HL-60 (cell line): Measurements from ENCODE around the gene KCNK16.

Experiments
- DNase-seq, 2 experiments: peaks; one replicate each; pipeline ENCODE4 v3.0.0-alpha.2; 2010 to 2020; ENCODE audit warnings: low read depth in 1 of 2, low spot score in 1 of 2
- H3K27ac ChIP-seq: fragments of 250-450 bp; sonication (Bioruptor Pico); replicated peaks from 2 replicates; pipeline ENCODE4 v1.5.1; 2020; ENCODE audit warnings: mild to moderate bottlenecking, moderate library complexity
- H3K27me3 ChIP-seq: fragments of 250-450 bp; sonication (Bioruptor Pico); 2 replicates; pipeline ENCODE4 v1.5.1; 2021; ENCODE audit warnings: mild to moderate bottlenecking, moderate library complexity; ENCODE audit not compliant: insufficient read depth, poor library complexity, severe bottlenecking
- H3K4me3 ChIP-seq: replicated peaks from 2 replicates; pipeline ENCODE4 v1.5.1; 2011; ENCODE audit warnings: mild to moderate bottlenecking, control low read depth, low read length; ENCODE audit not compliant: insufficient read depth
- CTCF ChIP-seq: IDR thresholded peaks from one replicate; pipeline ENCODE4 v1.5.1; 2011; ENCODE audit warnings: low read length, control low read depth, inconsistent platforms; ENCODE audit not compliant: insufficient read depth
- GABPA ChIP-seq: IDR thresholded peaks from 2 replicates; pipeline ENCODE4 v1.6.1; 2012; ENCODE audit warnings: low read depth
- POLR2AphosphoS5 ChIP-seq: IDR thresholded peaks from 2 replicates; pipeline ENCODE4 v1.6.1; 2012; ENCODE audit warnings: low read depth
- REST ChIP-seq: IDR thresholded peaks from 2 replicates; pipeline ENCODE4 v1.6.1; 2012; ENCODE audit warnings: low read depth; ENCODE audit not compliant: insufficient replicate concordance
- SPI1 ChIP-seq: IDR thresholded peaks from 2 replicates; pipeline ENCODE4 v1.6.1; 2012; ENCODE audit warnings: low read depth, mild to moderate bottlenecking, borderline replicate concordance

Gene KCNK16

GRCh38 chr6:39294133-39294532 is 28.4 kb downstream of the KCNK16 start:
- H3K27ac ChIP-seq = no peak overlapping the region
- no peaks in the 10 kb centered on the region for H3K27me3 ChIP-seq
- TF ChIP-seq POLR2AphosphoS5 = no peak
- no peak for TF ChIP-seq GABPA
- TF ChIP-seq SPI1 = no peak
- TF ChIP-seq CTCF = no peak
- no peak for TF ChIP-seq REST
- no peak for DNase-seq
- no peak overlapping the region for H3K4me3 ChIP-seq

GRCh38 chr6:39292637-39293036 is 29.9 kb downstream of the KCNK16 start:
- no peak overlapping the region for H3K27ac ChIP-seq
- no peaks in the 10 kb centered on the region for H3K27me3 ChIP-seq
- no peak for TF ChIP-seq SPI1
- no peak for TF ChIP-seq GABPA
- no peak for TF ChIP-seq CTCF
- no peak for TF ChIP-seq POLR2AphosphoS5
- TF ChIP-seq REST = no peak
- no peak overlapping the region for H3K4me3 ChIP-seq
- no peak for DNase-seq

- DNase-seq = no peak
- Histone ChIP-seq H3K27me3 (no peaks in the 10 kb centered on the region), H3K27ac (no peak overlapping the region), H3K4me3 (no peak overlapping the region)
- TF ChIP-seq GABPA (no peak), SPI1 (no peak), POLR2AphosphoS5 (no peak)
Measured at GRCh38 chr6:39289490-39289889, 33.0 kb downstream of the KCNK16 start.

GRCh38 chr6:39287601-39288000 is 34.9 kb downstream of the KCNK16 start:
- Histone ChIP-seq H3K4me3 (no peak overlapping the region), H3K27ac (no peak overlapping the region), H3K27me3 (no peaks in the 10 kb centered on the region)
- TF ChIP-seq CTCF (no peak), GABPA (no peak), POLR2AphosphoS5 (no peak), SPI1 (no peak), REST (no peak)
- DNase-seq = no peak
